ENCODE measurements around the gene TMEM151B. TPM values are rescaled to one million over a fixed set of nuclear protein-coding genes. Genes with fewer than 3 reads are reported as not detected.
"Not testable (repeated sequence)": the region's sequence is repeated elsewhere in the genome, so short reads cannot be mapped to it uniquely, and the experiment has no call there.

The TMEM151B gene
- total and polyA plus RNA-seq, 2 donors (not counting 1 experiment from before 2014, with no cell fraction given) = 0.01 to 0.10 TPM

- H4K20me1 ChIP-seq (ENCODE audit: control insufficient read depth, insufficient read depth, low read length, poor library complexity, severe bottlenecking) = no peaks in the 10 kb centered on the region
- Mint-ChIP-seq H3K27me3 (peaks cover 36% of the 10 kb centered on the region), H3K4me3 (no peak overlapping the region), H3K4me1 (no peaks in the 10 kb centered on the region), H3K27ac (no peak overlapping the region), H3K9me3 (ENCODE audit: insufficient read depth) (no peaks in the 10 kb centered on the region)
- peaks cover 0 to 6% (median 2%) of the 10 kb centered on the region in 4 experiments for H3K27me3 ChIP-seq (replicated peaks in 1 of 4; ENCODE audit: control extremely low read depth in 1 of 4, control insufficient read depth in 3 of 4, insufficient read depth in 4 of 4, low read length in 3 of 4)
- ChIA-PET POLR2A (no interaction called here), CTCF (interaction anchor here (0.7 to 1.5 kb wide), 2 partner anchors 11 to 15 kb away, joined by 3 read pairs; partner anchors contain the start of gene AARS2)
- intact Hi-C loops (cut with micrococcal nuclease) = no loop called here
- 73% methylated on average over 2 of the region's 2 CpGs for WGBS (ENCODE audit: insufficient coverage)
- H3K9ac ChIP-seq (ENCODE audit: low read length) = no peak overlapping the region
- no peak overlapping the region for H2AFZ ChIP-seq (ENCODE audit: insufficient read depth, low read depth, low read length, poor library complexity, severe bottlenecking)
- H3K27ac ChIP-seq (ENCODE audit: low read length in 2 of 2) = no peak overlapping the region
- H3K4me1 ChIP-seq (ENCODE audit: control insufficient read depth in 2 of 2, insufficient read depth in 2 of 2, low read length in 2 of 2) = no peaks in the 10 kb centered on the region
- no peak overlapping the region for H3K4me3 ChIP-seq (ENCODE audit: control extremely low read depth in 1 of 5, extremely low read depth in 1 of 5, insufficient read depth in 1 of 5, low read depth in 2 of 5, low read length in 4 of 5)
- DNase-seq = no peak
- no peak overlapping the region for H3K4me2 ChIP-seq (replicated peaks; ENCODE audit: low read depth, low read length, poor library complexity, severe bottlenecking)
- no peaks in the 10 kb centered on the region for H3K79me2 ChIP-seq (ENCODE audit: control insufficient read depth, insufficient read depth, low read length)
- no peak for ATAC-seq (ENCODE audit: low read depth)
- TF ChIP-seq CTCF (IDR thresholded peaks at IDR 0.05) (no peak), EZH2 (IDR thresholded peaks at IDR 0.05; ENCODE audit: borderline replicate concordance, insufficient read depth, low read depth, low read length, poor library complexity, severe bottlenecking) (no peak)
- H3K36me3 ChIP-seq (replicated peaks in 1 of 2; ENCODE audit: control extremely low read depth in 1 of 2, control insufficient read depth in 1 of 2, extremely low read depth in 1 of 2, insufficient read depth in 2 of 2, low read length in 1 of 2) = no peaks in the 10 kb centered on the region
- H3K9me3 ChIP-seq (ENCODE audit: control extremely low read depth in 1 of 3, control insufficient read depth in 2 of 3, insufficient read depth in 1 of 3, low read length in 2 of 3) = no peaks in the 10 kb centered on the region
These were observed 57.5 kb downstream of the TMEM151B start for GRCh38 chr6:44327760-44328159.

GRCh38 chr6:44328203-44328602 lies 58.0 kb downstream of the TMEM151B start:
- intact Hi-C loops (cut with micrococcal nuclease); H3K9ac ChIP-seq (ENCODE audit: low read length); H2AFZ ChIP-seq (ENCODE audit: insufficient read depth, low read depth, low read length, poor library complexity, severe bottlenecking); H3K36me3 ChIP-seq (replicated peaks in 1 of 2; ENCODE audit: control extremely low read depth in 1 of 2, control insufficient read depth in 1 of 2, extremely low read depth in 1 of 2, insufficient read depth in 2 of 2, low read length in 1 of 2); POLR2A ChIA-PET; ATAC-seq (ENCODE audit: low read depth); H3K27me3 ChIP-seq (replicated peaks in 1 of 4; ENCODE audit: control extremely low read depth in 1 of 4, control insufficient read depth in 3 of 4, insufficient read depth in 4 of 4, low read length in 3 of 4); H3K27ac ChIP-seq (ENCODE audit: low read length in 2 of 2); H3K4me3 Mint-ChIP-seq; H3K4me2 ChIP-seq (replicated peaks; ENCODE audit: low read depth, low read length, poor library complexity, severe bottlenecking); DNase-seq; H4K20me1 ChIP-seq (ENCODE audit: control insufficient read depth, insufficient read depth, low read length, poor library complexity, severe bottlenecking); H3K9me3 Mint-ChIP-seq (ENCODE audit: insufficient read depth); H3K79me2 ChIP-seq (ENCODE audit: control insufficient read depth, insufficient read depth, low read length); H3K4me3 ChIP-seq (ENCODE audit: control extremely low read depth in 1 of 5, extremely low read depth in 1 of 5, insufficient read depth in 1 of 5, low read depth in 2 of 5, low read length in 4 of 5); H3K9me3 ChIP-seq (ENCODE audit: control extremely low read depth in 1 of 3, control insufficient read depth in 2 of 3, insufficient read depth in 1 of 3, low read length in 2 of 3); H3K27ac Mint-ChIP-seq; H3K4me1 ChIP-seq (ENCODE audit: control insufficient read depth in 2 of 2, insufficient read depth in 2 of 2, low read length in 2 of 2); H3K4me1 Mint-ChIP-seq: not testable (repeated sequence)
- CTCF ChIA-PET = interaction anchor here (1.5 kb wide), 1 partner anchor 15 kb away, joined by 3 read pairs; the partner anchor contains the start of gene AARS2
- peaks cover 39% of the 10 kb centered on the region for H3K27me3 Mint-ChIP-seq
- WGBS (ENCODE audit: insufficient coverage) = no CpG with 5 or more reads among the region's 9 CpGs
